ENCODE results near the gene HABP2. TPM values are rescaled to one million over a fixed set of nuclear protein-coding genes. Genes with fewer than 3 reads are reported as not detected.

The HABP2 gene
- total RNA-seq, 1 experiment from 2014 or later = not detected

- H3K27me3 ChIP-seq (ENCODE audit: low read length) = peaks cover 7% of the 10 kb centered on the region; the same call in 1 of the 2 replicates
- ATAC-seq = no peak
- H3K4me2 ChIP-seq (ENCODE audit: low read length) = no peak overlapping the region
- no peak overlapping the region for H3K4me3 ChIP-seq (ENCODE audit: low read length)
- no peaks in the 10 kb centered on the region for H3F3A ChIP-seq (ENCODE audit: low read length, unreplicated experiment)
- no peak for TF ChIP-seq EZH2 (IDR thresholded peaks at IDR 0.05; ENCODE audit: low read length, unreplicated experiment)
- no peak for TF ChIP-seq CTCF (conservative IDR thresholded peaks at IDR 0.05; ENCODE audit: low read depth, low read length)
- no peak for TF ChIP-seq EZH2phosphoT487 (IDR thresholded peaks at IDR 0.05; ENCODE audit: borderline replicate concordance, low read length)
- POLR2A ChIA-PET (ENCODE audit: unreplicated experiment) = no interaction called here
- no TSS peak for BruUV-seq (replicated peaks)
- no peak overlapping the region for H3K9ac ChIP-seq (ENCODE audit: low read length)
- H3K9me3 ChIP-seq (ENCODE audit: low read length) = no peaks in the 10 kb centered on the region
- no peaks in the 10 kb centered on the region for H4K20me1 ChIP-seq (ENCODE audit: low read length)
- no peaks in the 10 kb centered on the region for H3K4me1 ChIP-seq (ENCODE audit: insufficient read depth, low read length)
- no peak overlapping the region for H3K27ac ChIP-seq (ENCODE audit: low read length)
- H3K9me2 ChIP-seq (replicated peaks; ENCODE audit: low read length) = no peaks in the 10 kb centered on the region
- no peak for DNase-seq
- no peaks in the 10 kb centered on the region for H3K36me3 ChIP-seq (ENCODE audit: low read depth, low read length)
- intact Hi-C loops (cut with micrococcal nuclease) = no loop called here
- CTCF ChIA-PET = no interaction called here
- H2AFZ ChIP-seq (ENCODE audit: low read length) = no peak overlapping the region
- no peaks in the 10 kb centered on the region for H3K79me2 ChIP-seq (ENCODE audit: low read length)
These were observed 52.6 kb downstream of the HABP2 start for GRCh38 chr10:113605268-113605978.

GRCh38 chr10:113609704-113610108 lies 56.9 kb downstream of the HABP2 start:
- H3K79me2 ChIP-seq (ENCODE audit: low read length) = no peaks in the 10 kb centered on the region
- no peaks in the 10 kb centered on the region for H3K4me1 ChIP-seq (ENCODE audit: insufficient read depth, low read length)
- H3K9me2 ChIP-seq (replicated peaks; ENCODE audit: low read length) = no peaks in the 10 kb centered on the region
- no peaks in the 10 kb centered on the region for H3K9me3 ChIP-seq (ENCODE audit: low read length)
- H3K4me3 ChIP-seq (ENCODE audit: low read length) = no peak overlapping the region
- TF ChIP-seq EZH2phosphoT487 (IDR thresholded peaks at IDR 0.05; ENCODE audit: borderline replicate concordance, low read length) (no peak), EZH2 (IDR thresholded peaks at IDR 0.05; ENCODE audit: low read length, unreplicated experiment) (no peak), CTCF (conservative IDR thresholded peaks at IDR 0.05; ENCODE audit: low read depth, low read length) (no peak)
- no peaks in the 10 kb centered on the region for H3K36me3 ChIP-seq (ENCODE audit: low read depth, low read length)
- ChIA-PET CTCF (no interaction called here), POLR2A (ENCODE audit: unreplicated experiment) (no interaction called here)
- no TSS peak for BruUV-seq (replicated peaks)
- no peaks in the 10 kb centered on the region for H4K20me1 ChIP-seq (ENCODE audit: low read length)
- H3K27ac ChIP-seq (ENCODE audit: low read length) = no peak overlapping the region
- ATAC-seq (no peak), DNase-seq (no peak)
- H3K27me3 ChIP-seq (ENCODE audit: low read length) = peaks cover 17% of the 10 kb centered on the region; the same call in 1 of the 2 replicates
- H3K4me2 ChIP-seq (ENCODE audit: low read length) = no peak overlapping the region
- no peaks in the 10 kb centered on the region for H3F3A ChIP-seq (ENCODE audit: low read length, unreplicated experiment)
- intact Hi-C loops (cut with micrococcal nuclease) = no loop called here
- H2AFZ ChIP-seq (ENCODE audit: low read length) = no peak overlapping the region
- no peak overlapping the region for H3K9ac ChIP-seq (ENCODE audit: low read length)

Measured in PC-3 (cell line).